AG04450 (cell line): Measurements from ENCODE around the gene RNF187. TPM values are rescaled to one million over a fixed set of nuclear protein-coding genes. Genes with fewer than 3 reads are reported as not detected.

Source experiments
- CTCF ChIA-PET: fragments of 300-600, 350-600 bp; formaldehyde crosslinking; extraction: SDS; loops from one replicate; lab custom pipeline; 2022; ENCODE audit warnings: antibody characterized with exemption, inconsistent platforms; lab: Charles Lee
- POLR2A ChIA-PET: fragments of 350-600 bp; formaldehyde crosslinking; extraction: SDS; loops from one replicate; lab custom pipeline; 2021; ENCODE audit warnings: antibody characterized with exemption, inconsistent platforms; lab: Yijun Ruan, JAX
- DNase-seq: peaks from one replicate; pipeline ENCODE4 v3.0.0-alpha.2; 2011; ENCODE audit warnings: low read depth, low spot score
- H3K27ac ChIP-seq: one replicate; pipeline ENCODE4 v1.5.1; 2012; ENCODE audit warnings: low read depth, low read length, control low read depth
- H3K27me3 ChIP-seq: one replicate; pipeline ENCODE4 v1.6.0; 2012; ENCODE audit warnings: low read length; ENCODE audit not compliant: control insufficient read depth, insufficient read depth
- H3K4me3 ChIP-seq: 2 replicates; pipeline ENCODE4 v1.5.1; 2011; ENCODE audit warnings: mild to moderate bottlenecking, low read depth, low read length, control low read depth
- H3K9me3 ChIP-seq: 2 replicates; pipeline ENCODE4 v1.5.1; 2012; ENCODE audit warnings: low read length; ENCODE audit not compliant: control insufficient read depth, insufficient read depth
- CTCF ChIP-seq: IDR thresholded peaks from 2 replicates; pipeline ENCODE4 v1.5.1; 2011; ENCODE audit warnings: low read depth, low read length, control low read depth, inconsistent platforms
- polyA minus RNA-seq: library from RNA; depleted of rRNA, polyadenylated mRNA; stranded (reverse); fragments of >200 nt; gene quantifications from 2 replicates; pipeline ENCODE4 v1.2.3, GENCODE V29; 2011; rRNA and poly(A)+ RNA removed
- polyA plus RNA-seq: library from polyadenylated mRNA; depleted of rRNA; stranded (reverse); fragments of >200 nt; gene quantifications from 2 replicates; pipeline ENCODE4 v1.2.3, GENCODE V29; 2011; rRNA removed

Gene RNF187
- polyA plus RNA-seq (77.5 and 84.0 TPM in 2 replicates), polyA minus RNA-seq (61.3 and 65.6 TPM in 2 replicates)

GRCh38 chr1:228487336-228488124 lies at the start of gene RNF187:
Gene RNF187 (plus strand): TSS chr1:228487382.
- Histone ChIP-seq H3K27me3 (no peaks in the 10 kb centered on the region), H3K27ac (peak within 1 kb of the TSS; percentile 99), H3K4me3 (peak within 1 kb of the TSS; percentile 93), H3K9me3 (peaks cover 4% of the 10 kb centered on the region; the same call in 1 of the 2 replicates)
- TF ChIP-seq CTCF, result no peak
- POLR2A ChIA-PET, result interaction anchor here (0.7 to 1.0 kb wide), 2 partner anchors 81 to 308 kb away, joined by 3 to 9 read pairs; partner anchors contain the start of gene TRIM11
- no peak for DNase-seq
- CTCF ChIA-PET, result interaction anchor here (0.7 kb wide), 1 partner anchor 29 kb away, joined by 5 read pairs; a partner anchor contains a TSS

DNA sequence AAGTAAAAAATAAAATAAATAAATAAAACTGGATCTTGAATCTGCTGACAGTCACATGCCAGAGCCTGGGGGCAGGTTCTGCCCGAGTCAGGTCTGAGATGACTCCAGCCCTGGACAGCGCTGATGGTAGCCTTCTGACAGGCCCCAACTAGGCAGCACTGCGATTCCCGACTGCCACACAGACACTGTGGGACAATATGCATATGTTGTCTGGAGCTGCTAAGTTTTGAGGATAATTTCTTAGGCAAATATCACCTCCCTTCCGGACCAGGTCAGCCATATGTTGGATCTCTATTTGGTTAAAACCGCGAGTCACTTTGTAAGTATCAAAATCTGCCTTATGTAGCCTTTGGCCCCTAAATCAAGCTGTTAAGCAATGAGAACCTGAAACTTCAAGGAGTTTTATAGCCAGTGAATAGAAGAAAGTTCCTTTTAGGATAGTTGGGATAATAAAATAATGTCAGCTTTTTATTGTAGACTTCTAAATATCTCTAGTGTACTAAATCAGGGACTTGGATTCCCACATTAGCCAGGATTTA lies 49.7 kb upstream of the RNF187 start:
- Histone ChIP-seq H3K4me3 (no peak overlapping the region), H3K27ac (no peak overlapping the region), H3K9me3 (no peaks in the 10 kb centered on the region), H3K27me3 (peaks cover 33% of the 10 kb centered on the region)
- POLR2A ChIA-PET, result interaction anchor here (0.6 kb wide), 1 partner anchor 25 kb away, joined by 5 read pairs; no protein-coding TSS in a partner anchor
- CTCF ChIA-PET, result no interaction called here
- TF ChIP-seq CTCF, result no peak
- DNase-seq, result no peak

GRCh38 chr1:228438266-228438665 lies 48.9 kb upstream of the RNF187 start:
- Histone ChIP-seq H3K4me3 (no peak overlapping the region), H3K27ac (no peak overlapping the region), H3K9me3 (no peaks in the 10 kb centered on the region), H3K27me3 (peaks cover 34% of the 10 kb centered on the region)
- no peak for TF ChIP-seq CTCF
- ChIA-PET CTCF (no interaction called here), POLR2A (no interaction called here)
- DNase-seq, result no peak

DNA sequence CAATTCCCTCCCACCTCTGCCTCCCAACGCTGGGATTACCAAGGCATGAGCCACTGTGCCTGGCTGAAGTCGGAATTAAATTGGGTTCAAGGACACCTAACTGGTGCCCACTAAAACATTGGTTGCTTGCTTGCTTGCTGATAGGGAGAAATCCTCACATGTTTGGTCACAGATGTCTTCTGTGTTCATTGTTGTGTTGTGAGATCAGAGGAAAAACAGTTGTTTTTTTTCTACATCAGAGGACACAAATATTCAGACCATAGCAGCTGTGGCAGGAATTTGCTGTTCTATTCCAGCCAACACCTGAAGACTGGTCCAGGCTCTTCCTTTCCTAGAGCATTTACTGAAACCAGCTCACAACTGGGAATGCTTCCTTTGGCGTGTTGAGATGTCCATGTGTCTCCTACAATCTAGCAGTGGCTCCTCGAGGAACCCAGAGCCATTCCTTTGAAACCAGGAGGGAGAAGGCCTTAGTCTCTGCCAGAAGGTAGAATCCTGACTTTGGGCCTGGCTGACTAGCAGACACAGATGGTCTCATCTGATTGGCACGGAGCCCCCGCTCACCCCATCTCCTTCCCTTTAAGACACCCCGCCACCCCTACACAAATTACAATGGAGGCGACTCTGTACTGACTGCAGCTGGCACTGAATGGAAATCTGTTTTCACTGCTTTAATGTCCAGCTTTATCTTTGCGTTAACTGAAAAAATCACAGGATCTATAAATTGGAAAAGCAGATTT lies 46.3 kb upstream of the RNF187 start:
- no peak for TF ChIP-seq CTCF
- POLR2A ChIA-PET, result no interaction called here
- CTCF ChIA-PET, result interaction anchor here (1.0 kb wide), 1 partner anchor 17 kb away, joined by 3 read pairs; a partner anchor contains a TSS
- no peak for DNase-seq
- no peak overlapping the region for H3K27ac ChIP-seq
- H3K27me3 ChIP-seq, result peaks cover 31% of the 10 kb centered on the region
- no peak overlapping the region for H3K4me3 ChIP-seq
- H3K9me3 ChIP-seq, result no peaks in the 10 kb centered on the region
